ENCODE data around the gene BAHCC1. TPM values are rescaled to one million over a fixed set of nuclear protein-coding genes. Genes with fewer than 3 reads are reported as not detected.

BAHCC1 gene
- total RNA-seq, 3 donors from 2014 or later = 7.4 to 17.0 (median 11.7) TPM

- Histone ChIP-seq H3K4me1 (no peaks in the 10 kb centered on the region), H3K27me3 (no peaks in the 10 kb centered on the region), H3K36me3 (no peaks in the 10 kb centered on the region), H3K27ac (no peak overlapping the region), H3K9me3 (no peaks in the 10 kb centered on the region), H3K4me3 (no peak overlapping the region)
- DNase-seq (ENCODE audit: low spot score in 2 of 2) = no peak
- intact Hi-C loops (cut with DNase I; ENCODE audit: low total_unique reads) = no loop called here
- TF ChIP-seq POLR2AphosphoS5 (IDR thresholded peaks at IDR 0.05) (no peak), CTCF (IDR thresholded peaks at IDR 0.05) (no peak), POLR2A (IDR thresholded peaks at IDR 0.05) (no peak)
These were observed 103.8 kb downstream of the BAHCC1 start for GRCh38 chr17:81498953-81499600.

- Histone ChIP-seq H3K9me3 (no peaks in the 10 kb centered on the region), H3K27me3 (no peaks in the 10 kb centered on the region), H3K36me3 (no peaks in the 10 kb centered on the region), H3K4me3 (no peak overlapping the region), H3K27ac (no peak overlapping the region), H3K4me1 (no peaks in the 10 kb centered on the region)
- intact Hi-C loops (cut with DNase I; ENCODE audit: low total_unique reads) = no loop called here
- DNase-seq (ENCODE audit: low spot score in 2 of 2) = no peak
- TF ChIP-seq CTCF (IDR thresholded peaks at IDR 0.05) = no peak
These were observed 104.3 kb downstream of the BAHCC1 start for GRCh38 chr17:81499601-81499970.

DNA sequence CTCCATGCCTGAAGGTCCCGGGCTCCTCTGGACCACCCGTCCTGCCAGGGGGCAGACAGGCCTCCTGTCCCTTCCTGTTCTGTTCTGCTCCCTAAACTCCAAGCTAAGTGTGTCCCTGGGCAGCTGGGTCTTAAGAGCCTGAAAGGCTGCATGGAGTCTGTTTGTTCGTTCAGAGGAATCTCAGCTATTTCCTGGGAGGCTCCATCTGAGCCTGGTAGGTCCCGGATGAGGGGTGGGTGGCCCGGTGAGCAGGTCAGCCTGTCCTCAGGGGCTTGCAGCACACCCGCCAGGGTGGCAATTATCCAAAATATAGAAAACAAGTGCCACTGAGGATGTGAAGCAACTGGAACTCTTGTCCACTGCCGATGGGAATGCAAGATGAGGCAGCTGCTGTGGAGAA is 104.8 kb downstream of the BAHCC1 start:
- Histone ChIP-seq H3K27ac (no peak overlapping the region), H3K9me3 (no peaks in the 10 kb centered on the region), H3K4me3 (no peak overlapping the region), H3K4me1 (no peaks in the 10 kb centered on the region), H3K27me3 (no peaks in the 10 kb centered on the region), H3K36me3 (no peaks in the 10 kb centered on the region)
- intact Hi-C loops (cut with DNase I; ENCODE audit: low total_unique reads) = no loop called here
- no peak for TF ChIP-seq POLR2A (IDR thresholded peaks at IDR 0.05)
- no peak for TF ChIP-seq CTCF (IDR thresholded peaks at IDR 0.05)
- no peak for TF ChIP-seq POLR2AphosphoS5 (IDR thresholded peaks at IDR 0.05)
- DNase-seq (ENCODE audit: low spot score in 2 of 2) = no peak

DNA sequence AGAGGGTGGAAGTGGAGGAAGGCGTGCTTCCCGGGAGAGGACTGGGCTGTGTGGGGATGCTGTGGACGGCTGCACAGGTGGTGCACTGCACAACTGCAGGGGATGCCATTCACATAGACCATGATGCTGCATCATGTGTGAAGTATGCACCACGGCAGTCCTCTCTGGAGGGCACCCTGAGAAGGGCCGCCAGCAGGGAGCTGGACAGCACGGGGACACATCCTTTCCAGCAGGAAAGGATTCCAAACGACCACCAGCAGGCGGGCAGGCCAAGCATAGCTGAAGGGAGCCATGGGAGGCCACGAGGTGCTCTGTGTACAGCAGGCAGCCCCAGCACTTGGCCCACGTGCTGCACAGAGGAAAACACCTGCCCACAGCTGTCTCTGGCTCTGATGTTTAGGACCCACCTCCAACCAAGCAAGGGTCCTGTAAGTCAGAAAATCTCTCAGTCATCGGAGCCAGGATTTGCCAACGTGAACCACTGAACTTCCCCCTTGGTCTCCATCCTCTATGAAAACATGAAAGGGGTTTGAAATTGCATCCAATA is 107.3 kb downstream of the BAHCC1 start:
- DNase-seq (ENCODE audit: low spot score in 2 of 2) = no peak
- intact Hi-C loops (cut with DNase I; ENCODE audit: low total_unique reads) = no loop called here
- TF ChIP-seq POLR2A (IDR thresholded peaks at IDR 0.05) = no peak
- TF ChIP-seq POLR2AphosphoS5 (IDR thresholded peaks at IDR 0.05) = no peak
- TF ChIP-seq CTCF (IDR thresholded peaks at IDR 0.05) = no peak
- Histone ChIP-seq H3K27me3 (no peaks in the 10 kb centered on the region), H3K36me3 (no peaks in the 10 kb centered on the region), H3K4me1 (no peaks in the 10 kb centered on the region), H3K4me3 (no peak overlapping the region), H3K9me3 (no peaks in the 10 kb centered on the region), H3K27ac (no peak overlapping the region)

- no peak for TF ChIP-seq POLR2AphosphoS5 (IDR thresholded peaks at IDR 0.05)
- TF ChIP-seq POLR2A (IDR thresholded peaks at IDR 0.05) = no peak
- TF ChIP-seq CTCF (IDR thresholded peaks at IDR 0.05) = no peak
- DNase-seq (ENCODE audit: low spot score in 2 of 2) = no peak
- Histone ChIP-seq H3K4me1 (no peaks in the 10 kb centered on the region), H3K27me3 (no peaks in the 10 kb centered on the region), H3K4me3 (no peak overlapping the region), H3K36me3 (no peaks in the 10 kb centered on the region), H3K9me3 (no peaks in the 10 kb centered on the region), H3K27ac (no peak overlapping the region)
- intact Hi-C loops (cut with DNase I; ENCODE audit: low total_unique reads) = no loop called here
These were observed 108.4 kb downstream of the BAHCC1 start for GRCh38 chr17:81503619-81504018.
